ENCODE results near the gene SLC35E2B.
"Not testable (repeated sequence)": the region's sequence is repeated elsewhere in the genome, so short reads cannot be mapped to it uniquely, and the experiment has no call there.

SLC35E2B gene

GRCh38 chr1:1680031-1680911, 12.3 kb downstream of the SLC35E2B start:
- TF ChIP-seq CTCF (conservative IDR thresholded peaks at IDR 0.05; ENCODE audit: low read depth, low read length), result no peak
- no peak for DNase-seq (ENCODE audit: low read depth)
- H3K4me3 ChIP-seq (ENCODE audit: low read depth, low read length), result no peak overlapping the region

- no peak overlapping the region for H3K4me3 ChIP-seq (ENCODE audit: low read depth, low read length)
- peak; percentile 55 for TF ChIP-seq CTCF (conservative IDR thresholded peaks at IDR 0.05; ENCODE audit: low read depth, low read length)
- DNase-seq (ENCODE audit: low read depth), result no peak
Measured at GRCh38 chr1:1678581-1679380, 13.8 kb downstream of the SLC35E2B start.

GRCh38 chr1:1677718-1678580, 14.6 kb downstream of the SLC35E2B start:
- TF ChIP-seq CTCF (conservative IDR thresholded peaks at IDR 0.05; ENCODE audit: low read depth, low read length), result no peak
- H3K4me3 ChIP-seq (ENCODE audit: low read depth, low read length), result no peak overlapping the region
- no peak for DNase-seq (ENCODE audit: low read depth)

GRCh38 chr1:1676087-1676486, 16.5 kb downstream of the SLC35E2B start:
- not testable (repeated sequence) for H3K4me3 ChIP-seq (ENCODE audit: low read depth, low read length); DNase-seq (ENCODE audit: low read depth)

- not testable (repeated sequence) for H3K4me3 ChIP-seq (ENCODE audit: low read depth, low read length); DNase-seq (ENCODE audit: low read depth)
Measured at GRCh38 chr1:1675218-1675617, 17.4 kb downstream of the SLC35E2B start.

GRCh38 chr1:1674806-1675205, 17.8 kb downstream of the SLC35E2B start:
- DNase-seq (ENCODE audit: low read depth); H3K4me3 ChIP-seq (ENCODE audit: low read depth, low read length): not testable (repeated sequence)

GRCh38 chr1:1672181-1672965, 20.2 kb downstream of the SLC35E2B start:
- no peak for DNase-seq (ENCODE audit: low read depth)
- TF ChIP-seq CTCF (conservative IDR thresholded peaks at IDR 0.05; ENCODE audit: low read depth, low read length), result no peak
- H3K4me3 ChIP-seq (ENCODE audit: low read depth, low read length), result no peak overlapping the region

All from choroid plexus epithelial cell (primary cell).